Mesenchymal stem cell (in vitro differentiated cells and primary cell): ENCODE results near the gene HIVEP3.

Experiments
- DNase-seq: peaks from one replicate; pipeline ENCODE4 v3.0.0-alpha.2; 2013
- H2AFZ ChIP-seq: one replicate; pipeline ENCODE4 v1.6.1; 2013; ENCODE audit warnings: low read depth, mild to moderate bottlenecking, control low read depth, inconsistent platforms, low read length, moderate library complexity
- H2AK5ac ChIP-seq: 2 replicates; pipeline ENCODE4 v1.6.1; 2013; ENCODE audit warnings: low read length, moderate library complexity, mild to moderate bottlenecking, inconsistent platforms; ENCODE audit not compliant: severe bottlenecking
- H2BK120ac ChIP-seq: one replicate; pipeline ENCODE4 v1.6.1; 2013; ENCODE audit warnings: low read depth, mild to moderate bottlenecking, inconsistent platforms, low read length, moderate library complexity
- H2BK12ac ChIP-seq, 2 experiments: one replicate each; pipeline ENCODE4 v1.6.1; 2013; ENCODE audit warnings: inconsistent platforms in 2 of 2, low read length in 2 of 2, mild to moderate bottlenecking in 2 of 2, moderate library complexity in 2 of 2, control low read depth in 1 of 2
- H2BK15ac ChIP-seq: one replicate; pipeline ENCODE4 v1.6.1; 2013; ENCODE audit warnings: mild to moderate bottlenecking, low read depth, inconsistent platforms; ENCODE audit not compliant: poor library complexity, severe bottlenecking
- H2BK5ac ChIP-seq: 2 replicates; pipeline ENCODE4 v1.6.1; 2013; ENCODE audit warnings: low read depth, mild to moderate bottlenecking, low read length, control low read depth, inconsistent platforms; ENCODE audit not compliant: poor library complexity, severe bottlenecking
- H3K14ac ChIP-seq, 2 experiments: one replicate each; pipeline ENCODE4 v1.6.1; 2013; ENCODE audit warnings: inconsistent platforms in 2 of 2, low read length in 2 of 2, control low read depth in 1 of 2, mild to moderate bottlenecking in 1 of 2, moderate library complexity in 1 of 2
- H3K18ac ChIP-seq, 2 experiments: one replicate each; pipeline ENCODE4 v1.6.1; 2013; ENCODE audit warnings: inconsistent platforms in 2 of 2, low read length in 2 of 2, control low read depth in 1 of 2, low read depth in 1 of 2, mild to moderate bottlenecking in 1 of 2
- H3K23ac ChIP-seq, 2 experiments: one replicate each; pipeline ENCODE4 v1.6.1; 2013; ENCODE audit warnings: inconsistent platforms in 2 of 2, low read length in 2 of 2, mild to moderate bottlenecking in 2 of 2, moderate library complexity in 2 of 2, control low read depth in 1 of 2
- H3K27ac ChIP-seq: 2 replicates; pipeline ENCODE4 v1.5.1; 2013; ENCODE audit warnings: mild to moderate bottlenecking, moderate library complexity, low read length, control low read depth, inconsistent platforms; ENCODE audit not compliant: poor library complexity, severe bottlenecking
- H3K27me3 ChIP-seq, 2 experiments: 2 replicates each; pipeline versions ENCODE4 v1.6.1 to v1.7.0; 2013; ENCODE audit warnings: low read length in 2 of 2, mild to moderate bottlenecking in 2 of 2, moderate library complexity in 2 of 2, control low read depth in 1 of 2, inconsistent platforms in 1 of 2; ENCODE audit not compliant: control insufficient read depth in 1 of 2, insufficient read depth in 1 of 2
- H3K36me3 ChIP-seq, 2 experiments: 2 replicates each; pipeline versions ENCODE4 v1.6.1 to v1.7.0; 2013; ENCODE audit warnings: low read length in 2 of 2, control low read depth in 1 of 2, inconsistent platforms in 1 of 2, low read depth in 1 of 2, mild to moderate bottlenecking in 1 of 2; ENCODE audit not compliant: insufficient read depth in 2 of 2, control insufficient read depth in 1 of 2
- H3K4ac ChIP-seq, 2 experiments: one replicate each; pipeline ENCODE4 v1.6.1; 2013; ENCODE audit warnings: inconsistent platforms in 2 of 2, low read length in 2 of 2, mild to moderate bottlenecking in 2 of 2, moderate library complexity in 2 of 2, control low read depth in 1 of 2, low read depth in 1 of 2
- H3K4me1 ChIP-seq: 2 replicates; pipeline ENCODE4 v1.6.1; 2013; ENCODE audit warnings: low read depth, low read length, control low read depth; ENCODE audit not compliant: control insufficient read depth, insufficient read depth
- H3K4me2 ChIP-seq: 2 replicates; pipeline ENCODE4 v1.6.1; 2013; ENCODE audit warnings: low read length, mild to moderate bottlenecking, inconsistent platforms; ENCODE audit not compliant: poor library complexity, severe bottlenecking
- H3K4me3 ChIP-seq, 2 experiments: 2 replicates each; pipeline versions ENCODE4 v1.5.1 to v1.7.0; 2013; ENCODE audit warnings: low read length in 2 of 2, mild to moderate bottlenecking in 2 of 2, control low read depth in 1 of 2, low read depth in 1 of 2; ENCODE audit not compliant: insufficient read depth in 1 of 2
- H3K79me1 ChIP-seq: replicated peaks from 2 replicates; pipeline ENCODE4 v1.6.1; 2013; ENCODE audit warnings: mild to moderate bottlenecking, control low read depth, low read length, inconsistent platforms; ENCODE audit not compliant: poor library complexity, severe bottlenecking
- H3K9ac ChIP-seq: 2 replicates; pipeline ENCODE4 v1.7.0; 2013; ENCODE audit warnings: mild to moderate bottlenecking, low read length, moderate library complexity
- H3K9me3 ChIP-seq: 2 replicates; pipeline ENCODE4 v1.7.0; 2013; ENCODE audit warnings: mild to moderate bottlenecking, low read length; ENCODE audit not compliant: control insufficient read depth
- H4K8ac ChIP-seq: one replicate; pipeline ENCODE4 v1.6.1; 2013; ENCODE audit warnings: inconsistent platforms, mild to moderate bottlenecking, low read length, moderate library complexity
- H4K91ac ChIP-seq: one replicate; pipeline ENCODE4 v1.6.1; 2013; ENCODE audit warnings: mild to moderate bottlenecking, low read length, inconsistent platforms
- WGBS: methylation state at CpG from one replicate; pipeline ENCODE4 v1.1.7; 2013; ENCODE audit warnings: mixed read lengths; 5-methylcytosine and 5-hydroxymethylcytosine counted together

Gene HIVEP3

DNA sequence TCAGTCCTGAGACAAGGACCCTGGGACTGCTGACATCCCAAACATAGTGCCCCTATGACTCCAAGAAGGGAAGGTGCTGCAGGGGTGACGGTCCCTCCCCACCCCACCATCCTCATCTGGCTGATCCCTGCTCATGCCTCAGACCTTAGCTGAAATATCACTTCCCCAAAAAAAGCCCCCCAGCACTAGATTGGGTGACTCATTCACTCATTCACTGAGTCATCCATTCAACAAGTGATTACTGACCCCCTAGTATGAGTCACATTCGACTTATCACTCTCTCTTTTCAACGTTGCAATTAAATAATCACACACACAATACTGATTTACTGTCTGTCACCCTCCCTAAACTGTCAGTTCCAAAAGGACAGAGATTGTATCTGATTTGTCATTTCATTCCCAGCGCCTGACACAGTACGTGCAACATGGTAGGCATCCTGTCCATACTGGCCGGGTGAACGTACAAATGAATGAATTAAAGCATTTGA lies 48.6 kb downstream of the HIVEP3 start:
- H2AFZ ChIP-seq = no peak overlapping the region
- 6% methylated on average over 5 of the region's 7 CpGs for WGBS
- no peaks in the 10 kb centered on the region for H3K9me3 ChIP-seq
- H3K4me2 ChIP-seq = no peak overlapping the region
- no peak overlapping the region for H4K8ac ChIP-seq
- H2BK12ac ChIP-seq = no peak overlapping the region
- no peak overlapping the region for H2BK15ac ChIP-seq
- no peak overlapping the region for H3K18ac ChIP-seq
- H3K79me1 ChIP-seq = peaks cover 39% of the 10 kb centered on the region
- H3K4ac ChIP-seq = no peak overlapping the region
- H3K4me1 ChIP-seq = peaks cover 22% of the 10 kb centered on the region
- no peak overlapping the region for H2BK5ac ChIP-seq
- H3K36me3 ChIP-seq = no peaks in the 10 kb centered on the region
- DNase-seq = peak; percentile 83
- H3K27me3 ChIP-seq = peaks cover 0 to 19% of the 10 kb centered on the region in 2 experiments
- no peak overlapping the region for H3K23ac ChIP-seq
- H3K27ac ChIP-seq = no peak overlapping the region
- no peak overlapping the region for H3K14ac ChIP-seq
- H3K4me3 ChIP-seq = no peak overlapping the region
- no peak overlapping the region for H2AK5ac ChIP-seq
- no peak overlapping the region for H3K9ac ChIP-seq
- H2BK120ac ChIP-seq = no peak overlapping the region
- H4K91ac ChIP-seq = no peak overlapping the region

DNA sequence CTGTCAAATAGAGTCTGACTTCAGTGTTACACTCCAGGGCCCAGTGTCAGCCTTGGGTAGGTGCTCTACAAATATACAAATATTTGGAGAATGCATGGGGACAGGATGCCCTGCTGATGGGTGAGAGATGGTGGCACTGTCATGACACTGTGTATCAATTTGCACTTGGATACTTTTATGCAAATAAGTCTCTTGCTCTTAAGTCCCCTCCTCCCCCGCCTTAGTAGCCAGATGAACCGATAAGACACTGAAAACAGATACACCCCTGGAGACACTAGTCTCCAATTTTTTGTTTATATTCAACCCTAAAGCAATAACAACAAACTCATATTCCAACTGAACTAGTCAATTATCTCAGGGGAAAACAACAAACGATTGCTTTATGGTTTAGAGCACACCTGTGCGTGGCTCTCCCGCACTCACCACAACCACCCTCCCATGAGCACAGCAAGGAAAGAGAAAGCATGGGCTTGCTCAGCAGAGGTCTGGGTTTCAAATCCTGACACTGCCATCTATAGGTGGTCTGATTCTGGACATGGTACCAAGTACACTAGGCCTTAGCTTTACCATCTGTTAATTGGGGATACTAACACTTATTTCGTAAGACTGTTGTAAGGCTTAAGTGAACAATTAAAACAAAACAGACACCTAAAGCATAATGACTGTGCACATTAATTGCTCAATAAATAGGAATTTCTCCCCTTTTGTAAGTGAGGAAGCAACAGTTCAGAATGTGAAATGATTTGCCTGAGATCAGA lies 50.3 kb downstream of the HIVEP3 start:
- no peak overlapping the region for H3K23ac ChIP-seq
- H2BK12ac ChIP-seq = no peak overlapping the region
- H3K4me2 ChIP-seq = no peak overlapping the region
- no peak overlapping the region for H3K18ac ChIP-seq
- no peak overlapping the region for H2AFZ ChIP-seq
- no peak overlapping the region for H3K4ac ChIP-seq
- H3K79me1 ChIP-seq = peaks cover 40% of the 10 kb centered on the region
- WGBS = 83% methylated on average over 5 of the region's 6 CpGs
- H4K8ac ChIP-seq = no peak overlapping the region
- no peaks in the 10 kb centered on the region for H3K36me3 ChIP-seq
- no peak overlapping the region for H2AK5ac ChIP-seq
- H3K9ac ChIP-seq = no peak overlapping the region
- H3K4me3 ChIP-seq = no peak overlapping the region
- no peak overlapping the region for H2BK5ac ChIP-seq
- H3K4me1 ChIP-seq = peaks cover 18% of the 10 kb centered on the region
- DNase-seq = no peak
- no peaks in the 10 kb centered on the region for H3K9me3 ChIP-seq
- no peak overlapping the region for H3K27ac ChIP-seq
- H2BK120ac ChIP-seq = no peak overlapping the region
- H3K14ac ChIP-seq = no peak overlapping the region
- H3K27me3 ChIP-seq = peaks cover 0 to 13% of the 10 kb centered on the region in 2 experiments
- no peak overlapping the region for H2BK15ac ChIP-seq
- no peak overlapping the region for H4K91ac ChIP-seq

GRCh38 chr1:41866285-41866684 lies 52.4 kb downstream of the HIVEP3 start:
- no peak overlapping the region for H3K27ac ChIP-seq
- no peak overlapping the region for H2BK5ac ChIP-seq
- no peak overlapping the region for H3K4me2 ChIP-seq
- H3K4ac ChIP-seq = no peak overlapping the region
- H2BK15ac ChIP-seq = no peak overlapping the region
- peaks cover 0 to 8% of the 10 kb centered on the region in 2 experiments for H3K27me3 ChIP-seq
- H4K8ac ChIP-seq = no peak overlapping the region
- WGBS = 86% methylated on average over 2 of the region's 2 CpGs
- no peak overlapping the region for H3K23ac ChIP-seq
- no peak for DNase-seq
- H3K9me3 ChIP-seq = no peaks in the 10 kb centered on the region
- H3K4me3 ChIP-seq = no peak overlapping the region
- no peak overlapping the region for H2AK5ac ChIP-seq
- no peak overlapping the region for H2BK12ac ChIP-seq
- H3K18ac ChIP-seq = no peak overlapping the region
- no peak overlapping the region for H3K9ac ChIP-seq
- H3K14ac ChIP-seq = no peak overlapping the region
- no peak overlapping the region for H2BK120ac ChIP-seq
- H3K79me1 ChIP-seq = peaks cover 33% of the 10 kb centered on the region
- H3K4me1 ChIP-seq = peaks cover 28% of the 10 kb centered on the region
- peak overlapping the region; percentile 14 for H4K91ac ChIP-seq
- no peak overlapping the region for H2AFZ ChIP-seq
- H3K36me3 ChIP-seq = no peaks in the 10 kb centered on the region

- H3K4me3 ChIP-seq = no peak overlapping the region
- DNase-seq = peak; percentile 47
- H3K18ac ChIP-seq = no peak overlapping the region
- no peak overlapping the region for H3K4ac ChIP-seq
- no peak overlapping the region for H3K23ac ChIP-seq
- peak overlapping the region; percentile 33 for H2AK5ac ChIP-seq
- H3K9me3 ChIP-seq = no peaks in the 10 kb centered on the region
- no peaks in the 10 kb centered on the region for H3K36me3 ChIP-seq
- peaks cover 34% of the 10 kb centered on the region for H3K79me1 ChIP-seq
- no peak overlapping the region for H4K91ac ChIP-seq
- peaks cover 26% of the 10 kb centered on the region for H3K4me1 ChIP-seq
- H3K4me2 ChIP-seq = no peak overlapping the region
- no peak overlapping the region for H3K14ac ChIP-seq
- no peak overlapping the region for H2BK5ac ChIP-seq
- no peak overlapping the region for H2BK12ac ChIP-seq
- WGBS = 60% methylated on average over 4 of the region's 4 CpGs
- no peak overlapping the region for H2BK120ac ChIP-seq
- H4K8ac ChIP-seq = no peak overlapping the region
- H2AFZ ChIP-seq = no peak overlapping the region
- no peak overlapping the region for H3K9ac ChIP-seq
- no peak overlapping the region for H2BK15ac ChIP-seq
- no peak overlapping the region for H3K27ac ChIP-seq
- peaks cover 0 to 15% of the 10 kb centered on the region in 2 experiments for H3K27me3 ChIP-seq
These were observed 54.2 kb downstream of the HIVEP3 start for GRCh38 chr1:41864471-41865040.
